Measurements from ENCODE around the gene GHITM.

GHITM gene

GRCh38 chr10:84148006-84148597 is 8.8 kb downstream of the GHITM start:
- in situ Hi-C loops (cut with MboI; ENCODE audit: low pct_unique_long_range_greater_than_20kb, low sequenced_read_pairs, unreplicated experiment) = loop anchor here (10.0 kb wide), 1 partner anchor 67 kb away; no protein-coding TSS in a partner anchor
- peak; percentile 72 for TF ChIP-seq CTCF (IDR thresholded peaks at IDR 0.05; ENCODE audit: extremely low read depth, insufficient read depth, missing control alignments)
- DNase-seq (ENCODE audit: low spot score) = peak; percentile 36

- DNase-seq (ENCODE audit: low spot score) = no peak
- TF ChIP-seq CTCF (IDR thresholded peaks at IDR 0.05; ENCODE audit: extremely low read depth, insufficient read depth, missing control alignments) = no peak
- in situ Hi-C loops (cut with MboI; ENCODE audit: low pct_unique_long_range_greater_than_20kb, low sequenced_read_pairs, unreplicated experiment) = loop anchor here (10.0 kb wide), 1 partner anchor 65 kb away; no protein-coding TSS in a partner anchor
These were observed 10.5 kb downstream of the GHITM start for GRCh38 chr10:84149854-84150253.

GRCh38 chr10:84152769-84153168 is 13.5 kb downstream of the GHITM start:
- DNase-seq (ENCODE audit: low spot score) = no peak
- in situ Hi-C loops (cut with MboI; ENCODE audit: low pct_unique_long_range_greater_than_20kb, low sequenced_read_pairs, unreplicated experiment) = no loop called here
- TF ChIP-seq CTCF (IDR thresholded peaks at IDR 0.05; ENCODE audit: extremely low read depth, insufficient read depth, missing control alignments) = no peak

GRCh38 chr10:84155521-84155920 is 16.2 kb downstream of the GHITM start:
- TF ChIP-seq CTCF (IDR thresholded peaks at IDR 0.05; ENCODE audit: extremely low read depth, insufficient read depth, missing control alignments) = no peak
- DNase-seq (ENCODE audit: low spot score) = no peak
- in situ Hi-C loops (cut with MboI; ENCODE audit: low pct_unique_long_range_greater_than_20kb, low sequenced_read_pairs, unreplicated experiment) = no loop called here

- TF ChIP-seq CTCF (IDR thresholded peaks at IDR 0.05; ENCODE audit: extremely low read depth, insufficient read depth, missing control alignments) = no peak
- in situ Hi-C loops (cut with MboI; ENCODE audit: low pct_unique_long_range_greater_than_20kb, low sequenced_read_pairs, unreplicated experiment) = no loop called here
- no peak for DNase-seq (ENCODE audit: low spot score)
These were observed 16.7 kb downstream of the GHITM start for GRCh38 chr10:84156009-84156408.

GRCh38 chr10:84156768-84157167 is 17.5 kb downstream of the GHITM start:
- in situ Hi-C loops (cut with MboI; ENCODE audit: low pct_unique_long_range_greater_than_20kb, low sequenced_read_pairs, unreplicated experiment) = no loop called here
- no peak for TF ChIP-seq CTCF (IDR thresholded peaks at IDR 0.05; ENCODE audit: extremely low read depth, insufficient read depth, missing control alignments)

More at GRCh38 chr10:84156768-84157167, 17.5 kb downstream of the GHITM start:
- DNase-seq (ENCODE audit: low spot score) = no peak

Measured in GM13977 (cell line).